CD4-positive, alpha-beta T cell treated with Interleukin-21 for 1 hour (primary cell): ENCODE results near the gene IPPK.

Experiments used
- DNase-seq: peaks from one replicate; pipeline ENCODE4 v3.0.0-alpha.2; 2020

IPPK gene

GRCh38 chr9:92655896-92656536 lies 13.9 kb downstream of the IPPK start:
- no peak for DNase-seq

- no peak for DNase-seq
Observed at GRCh38 chr9:92655366-92655765, 14.6 kb downstream of the IPPK start.

- DNase-seq: no peak
Observed at GRCh38 chr9:92654481-92655301, 15.2 kb downstream of the IPPK start.

- DNase-seq: no peak
Observed at GRCh38 chr9:92652461-92652860, 17.5 kb downstream of the IPPK start.

GRCh38 chr9:92650839-92651621 lies 18.9 kb downstream of the IPPK start:
- DNase-seq: no peak

- DNase-seq: no peak
Observed at GRCh38 chr9:92650296-92650695, 19.6 kb downstream of the IPPK start.

- DNase-seq: no peak
Observed at GRCh38 chr9:92649007-92649406, 20.9 kb downstream of the IPPK start.

- DNase-seq: no peak
Observed at GRCh38 chr9:92648474-92648971, 21.4 kb downstream of the IPPK start.

GRCh38 chr9:92647671-92648473 lies 22.1 kb downstream of the IPPK start:
- DNase-seq: no peak

GRCh38 chr9:92645041-92645440 lies 24.9 kb downstream of the IPPK start:
- DNase-seq: no peak

GRCh38 chr9:92644278-92644677 lies 25.7 kb downstream of the IPPK start:
- no peak for DNase-seq

GRCh38 chr9:92642564-92642963 lies 27.4 kb downstream of the IPPK start:
- no peak for DNase-seq

GRCh38 chr9:92642041-92642451 lies 27.9 kb downstream of the IPPK start:
- DNase-seq: no peak

- no peak for DNase-seq
Observed at GRCh38 chr9:92641092-92641809, 28.7 kb downstream of the IPPK start.

- no peak for DNase-seq
Observed at GRCh38 chr9:92640398-92641091, 29.4 kb downstream of the IPPK start.

GRCh38 chr9:92639791-92640271 lies 30.1 kb downstream of the IPPK start:
- DNase-seq: no peak

- DNase-seq: no peak
Observed at GRCh38 chr9:92639124-92639523, 30.8 kb downstream of the IPPK start.

GRCh38 chr9:92638621-92639101 lies 31.3 kb downstream of the IPPK start:
- no peak for DNase-seq

GRCh38 chr9:92637886-92638620 lies 31.9 kb downstream of the IPPK start:
- no peak for DNase-seq

GRCh38 chr9:92637326-92637725 lies 32.6 kb downstream of the IPPK start:
- no peak for DNase-seq
